Measurements from ENCODE around the gene ANKDD1A.
A peak's percentile ranks its signal among the peaks of the same experiment; 100 is the strongest.

The ANKDD1A gene

DNA sequence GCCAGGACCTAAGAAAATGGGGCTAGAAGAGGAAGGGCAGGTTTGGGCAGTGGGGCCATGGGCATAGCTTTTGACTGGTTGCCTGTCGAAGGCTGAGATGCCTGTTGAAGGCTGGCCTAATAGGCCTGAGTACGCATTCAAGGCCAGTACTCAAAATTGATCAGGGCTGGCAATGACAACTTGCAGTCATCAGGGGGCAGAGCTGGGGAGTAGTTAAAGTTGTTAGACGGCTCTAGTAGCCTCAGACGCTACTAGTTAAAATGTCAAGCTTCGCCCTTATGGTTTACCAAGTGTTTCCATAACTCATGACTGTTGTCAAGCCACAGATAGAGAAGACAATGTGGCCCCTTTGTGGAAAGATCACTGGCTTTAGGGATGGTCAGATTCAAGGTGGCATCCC, 49.3 kb downstream of the ANKDD1A start:
- no peak for DNase-seq (ENCODE audit: low read depth in 2 of 2)

- DNase-seq (ENCODE audit: low read depth in 2 of 2): no peak
Observed at GRCh38 chr15:64969401-64969800, 57.7 kb downstream of the ANKDD1A start.

GRCh38 chr15:64970698-64971097, 59.0 kb downstream of the ANKDD1A start:
- DNase-seq (ENCODE audit: low read depth in 2 of 2): no peak

DNA sequence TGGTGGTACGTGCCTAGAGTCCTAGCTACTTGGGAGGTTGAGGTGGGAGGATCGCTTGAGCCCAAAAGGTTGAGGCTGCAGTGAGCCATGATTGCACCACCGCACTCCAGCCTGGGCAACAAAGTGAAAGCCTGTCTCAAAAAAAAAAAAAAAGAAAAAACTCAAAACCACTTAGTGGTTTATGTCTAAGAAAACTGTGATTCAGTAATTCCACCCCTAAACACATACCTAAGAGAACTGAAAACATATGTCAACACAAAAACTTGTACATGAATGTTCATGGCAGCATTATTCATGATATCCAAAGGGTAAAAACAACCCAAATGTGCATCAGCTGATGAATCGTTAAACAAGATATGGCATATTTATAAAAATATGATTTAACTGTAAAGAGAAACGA, 63.7 kb downstream of the ANKDD1A start:
- no peak for DNase-seq (ENCODE audit: low read depth in 2 of 2)

- DNase-seq (ENCODE audit: low read depth in 2 of 2): no peak
Observed at GRCh38 chr15:64979252-64979710, 67.6 kb downstream of the ANKDD1A start.

DNA sequence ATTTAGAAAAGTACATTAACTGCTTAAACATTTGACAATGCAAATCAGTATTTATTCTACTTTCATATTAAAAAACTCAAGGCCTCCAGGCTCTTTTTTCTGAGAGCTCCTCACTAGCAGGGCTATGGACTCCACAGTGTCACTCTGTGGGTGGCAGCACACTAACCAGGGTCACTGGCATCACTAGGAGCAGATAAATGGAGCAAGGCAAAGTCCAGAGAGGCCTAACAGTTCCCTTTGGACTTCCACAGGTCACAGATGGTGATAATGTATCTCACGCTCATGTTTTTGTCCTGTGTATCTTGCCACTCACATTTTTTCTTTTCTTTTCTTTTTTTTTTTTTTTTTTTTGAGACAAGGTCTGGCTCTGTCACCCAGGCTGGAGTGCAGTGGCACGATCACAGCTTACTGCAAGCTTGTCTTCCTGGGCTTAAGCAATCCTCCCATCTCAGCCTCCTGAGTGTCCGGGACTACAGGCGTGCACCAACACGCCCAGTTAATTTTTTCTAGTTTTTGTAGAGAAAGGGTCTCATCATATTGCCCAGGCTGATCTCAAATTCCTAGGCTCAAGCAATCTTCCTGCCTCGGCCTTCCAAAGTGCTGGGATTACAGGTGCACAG, 70.2 kb downstream of the ANKDD1A start:
- DNase-seq (ENCODE audit: low read depth in 2 of 2): no peak

DNA sequence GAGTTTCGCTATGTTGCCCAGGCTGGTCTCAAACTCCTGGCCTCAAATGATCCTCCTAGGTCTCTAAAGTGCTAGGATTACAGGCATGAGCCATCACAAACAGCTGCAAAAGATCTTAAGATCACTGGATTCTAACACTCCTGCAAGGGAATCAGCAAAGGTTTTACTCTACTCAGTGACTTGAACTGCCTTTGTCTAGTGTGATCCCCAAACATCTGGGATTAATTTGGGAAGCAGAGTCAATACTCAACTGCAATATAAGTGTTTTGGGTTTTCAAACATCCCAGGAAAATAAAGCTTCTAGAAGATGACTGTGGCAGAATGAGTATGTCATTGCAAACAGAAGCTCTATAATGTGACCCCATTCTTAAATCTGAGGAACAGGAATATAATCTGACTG, 70.8 kb downstream of the ANKDD1A start:
- DNase-seq (ENCODE audit: low read depth in 2 of 2): no peak

DNA sequence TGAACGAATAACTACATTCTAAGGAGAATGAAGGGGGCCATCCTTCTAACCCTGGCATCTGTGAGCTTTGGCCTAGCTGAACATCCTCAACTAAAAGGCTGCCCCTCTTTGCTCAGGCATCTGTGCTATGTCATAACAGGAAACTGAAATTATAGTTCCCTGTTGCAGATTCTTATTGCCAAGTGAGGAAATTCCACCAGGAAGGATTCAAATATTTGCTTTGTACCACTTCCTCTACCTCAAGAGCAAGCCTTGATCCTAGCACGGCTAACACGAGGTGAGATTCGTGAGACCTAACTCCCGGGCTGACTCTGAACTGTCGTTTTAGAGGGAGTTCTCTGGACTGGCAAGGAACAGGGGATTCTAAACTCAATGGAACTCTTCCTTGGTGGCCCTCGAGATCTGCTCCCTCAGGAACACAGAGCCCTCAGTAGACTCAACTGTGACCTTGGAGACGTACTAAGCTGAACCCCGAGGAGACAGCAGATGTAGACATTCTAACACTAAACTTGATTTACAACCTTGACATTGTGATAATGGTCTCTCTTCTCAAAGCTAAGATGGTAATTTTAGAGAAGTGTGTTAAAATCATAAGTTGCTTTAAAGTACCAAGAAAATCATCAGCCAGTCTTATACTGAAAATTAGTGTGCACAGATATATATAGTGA, 73.8 kb downstream of the ANKDD1A start:
- DNase-seq (ENCODE audit: low read depth in 2 of 2): no peak

- no peak for DNase-seq (ENCODE audit: low read depth in 2 of 2)
Observed at GRCh38 chr15:64987136-64987535, 75.4 kb downstream of the ANKDD1A start.

DNA sequence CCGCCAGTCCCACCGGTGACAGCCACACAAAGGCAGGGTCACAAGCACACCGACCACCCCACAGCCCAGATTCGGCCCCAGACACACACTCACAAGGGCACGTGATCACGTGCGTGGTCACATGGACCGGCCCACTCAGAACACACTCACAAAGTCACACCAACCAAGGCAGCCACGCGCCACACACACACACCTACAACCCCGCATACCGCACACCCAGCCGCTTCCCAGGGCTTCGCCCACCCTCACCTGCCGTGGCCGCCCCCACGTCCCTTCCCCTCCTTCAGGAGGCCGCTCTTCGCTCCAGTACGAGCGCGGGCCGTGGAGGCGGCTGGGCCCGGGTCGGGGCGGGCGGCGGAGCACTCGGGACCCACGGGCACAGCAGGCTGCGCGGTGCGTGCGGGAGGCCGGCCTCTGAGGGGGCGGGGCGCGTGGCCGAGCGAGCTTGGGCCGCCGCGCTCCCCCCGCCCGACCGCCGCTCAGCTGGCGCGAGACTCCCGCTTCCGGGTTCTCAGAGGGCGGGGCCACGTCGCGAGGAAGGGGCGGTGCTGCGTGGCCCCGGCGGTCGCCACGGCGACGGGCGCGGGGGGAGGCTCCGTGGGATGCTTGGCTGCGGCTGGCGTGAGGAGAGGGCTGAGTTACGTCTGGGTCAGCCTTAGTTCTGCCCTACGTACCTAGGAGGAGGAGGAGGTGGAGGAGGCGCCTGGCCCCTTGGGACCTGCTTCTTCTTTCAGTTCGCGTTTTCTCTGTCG, 77.9 kb downstream of the ANKDD1A start, which contains the start of gene SPG21:
Gene SPG21 (minus strand): TSS at position 499 of the 752 bp plus-strand sequence. CDS start 6,345 bp downstream, outside the sequence.
- DNase-seq (ENCODE audit: low read depth in 2 of 2): peak; percentile 75 to 88

GRCh38 chr15:64990168-64990470, 78.4 kb downstream of the ANKDD1A start:
- no peak for DNase-seq (ENCODE audit: low read depth in 2 of 2)

- DNase-seq (ENCODE audit: low read depth in 2 of 2): no peak
Observed at GRCh38 chr15:64991536-64992135, 79.9 kb downstream of the ANKDD1A start.

GRCh38 chr15:64993290-64993689, 81.6 kb downstream of the ANKDD1A start:
- no peak for DNase-seq (ENCODE audit: low read depth in 2 of 2)

DNA sequence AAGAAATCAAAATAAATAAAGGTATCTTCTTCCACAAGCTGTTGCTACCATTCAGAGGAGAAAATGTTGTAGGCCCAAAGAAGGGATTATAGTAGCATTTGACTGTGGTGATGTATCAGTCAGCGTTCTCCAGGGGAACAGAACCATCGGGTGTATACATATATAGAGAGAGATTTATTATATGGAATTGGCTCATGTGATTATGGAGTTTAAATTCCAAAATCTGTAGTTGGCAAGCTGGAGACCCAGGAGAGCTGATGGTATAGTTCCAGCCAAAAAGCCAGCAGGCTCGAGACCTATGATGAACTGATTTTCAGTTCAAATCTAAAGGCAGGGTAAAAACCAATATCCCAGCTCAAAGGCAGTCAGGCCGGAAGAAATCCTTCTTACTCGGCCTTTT, 85.4 kb downstream of the ANKDD1A start:
- DNase-seq (ENCODE audit: low read depth in 2 of 2): no peak

- DNase-seq (ENCODE audit: low read depth in 2 of 2): no peak
Observed at GRCh38 chr15:64997745-64998375, 86.2 kb downstream of the ANKDD1A start.

GRCh38 chr15:65004993-65005392, 93.3 kb downstream of the ANKDD1A start:
- DNase-seq (ENCODE audit: low read depth in 2 of 2): no peak

GRCh38 chr15:65006876-65007275, 95.2 kb downstream of the ANKDD1A start:
- no peak for DNase-seq (ENCODE audit: low read depth in 2 of 2)

Data from stimulated activated CD4-positive, alpha-beta T cell treated with anti-CD3 and anti-CD28 coated beads, Interleukin-15, amount 100 ng/mL, for 48 hours (primary cell).